Astrocyte (in vitro differentiated cells and primary cell): ENCODE measurements around the gene RNU5B-1.

ENCODE experiments used
- CTCF ChIP-seq: IDR thresholded peaks from 2 replicates; pipeline ENCODE4 v1.5.1; 2011; ENCODE audit warnings: low read depth, mild to moderate bottlenecking, inconsistent platforms, low read length, moderate library complexity; ENCODE audit not compliant: insufficient read depth
- EZH2 ChIP-seq: IDR thresholded peaks from 2 replicates; pipeline ENCODE4 v1.6.1; 2012; ENCODE audit warnings: mild to moderate bottlenecking, low read length, inconsistent platforms; ENCODE audit not compliant: insufficient read depth

- TF ChIP-seq CTCF (no peak), EZH2 (no peak)
Measured at GRCh38 chr15:65260968-65261367, 43.5 kb upstream of the RNU5B-1 start.
